Measurements from ENCODE around the gene CCDC183. TPM values are rescaled to one million over a fixed set of nuclear protein-coding genes. Genes with fewer than 3 reads are reported as not detected.

CCDC183 gene
- total RNA-seq, 3 donors from 2014 or later: 0.49 TPM; not detected in 2

DNA sequence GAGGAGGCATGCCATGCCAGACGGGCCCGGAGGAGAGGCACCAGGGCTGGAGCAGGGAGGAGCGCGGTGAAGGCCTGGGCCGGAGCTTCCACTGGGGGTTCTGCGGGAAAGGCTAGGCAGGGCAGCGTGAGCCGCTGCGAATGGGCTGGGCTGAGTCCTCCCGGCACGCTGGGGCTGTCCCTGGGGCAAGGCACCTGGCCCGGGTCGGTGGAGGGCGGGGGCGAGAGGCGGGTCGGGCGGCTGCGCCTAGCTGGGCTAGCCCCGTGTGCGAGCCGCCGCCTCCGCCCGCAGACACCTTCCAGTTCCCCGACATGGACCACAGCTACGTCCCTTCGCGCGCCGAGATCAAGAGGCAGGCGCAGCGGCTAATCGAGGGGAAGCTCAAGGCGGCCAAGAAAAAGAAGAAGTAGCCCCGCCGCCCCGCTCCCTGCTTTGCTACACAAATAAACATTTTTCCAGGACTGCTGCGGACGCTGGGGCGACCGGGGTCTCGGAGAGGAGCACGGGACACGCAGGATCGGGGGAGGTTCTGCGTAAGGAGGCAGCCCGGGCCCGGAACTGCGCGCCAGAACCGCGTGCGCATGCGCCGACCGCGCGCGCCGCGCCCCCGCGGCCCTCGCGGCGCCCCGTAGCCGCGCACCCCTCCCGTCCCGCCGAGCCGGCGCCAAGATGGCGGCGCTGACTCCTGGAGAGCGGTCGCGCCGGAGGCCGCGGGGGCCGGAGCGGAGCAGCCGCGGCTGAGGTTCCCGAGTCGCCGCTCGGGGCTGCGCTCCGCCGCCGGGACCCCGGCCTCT, 11.3 kb downstream of the CCDC183 start, which contains the start of gene RABL6:
TSS of gene RABL6 (plus strand) at position 668 of the 794 bp plus-strand sequence. CDS start 249 bp downstream, outside the sequence.
- peak; percentile 87 to 88 for ATAC-seq
- Mint-ChIP-seq H3K4me3 (peak within 1 kb of the TSS; percentile 86), H3K27me3 (ENCODE audit: low read depth) (no peaks in the 10 kb centered on the region)

DNA sequence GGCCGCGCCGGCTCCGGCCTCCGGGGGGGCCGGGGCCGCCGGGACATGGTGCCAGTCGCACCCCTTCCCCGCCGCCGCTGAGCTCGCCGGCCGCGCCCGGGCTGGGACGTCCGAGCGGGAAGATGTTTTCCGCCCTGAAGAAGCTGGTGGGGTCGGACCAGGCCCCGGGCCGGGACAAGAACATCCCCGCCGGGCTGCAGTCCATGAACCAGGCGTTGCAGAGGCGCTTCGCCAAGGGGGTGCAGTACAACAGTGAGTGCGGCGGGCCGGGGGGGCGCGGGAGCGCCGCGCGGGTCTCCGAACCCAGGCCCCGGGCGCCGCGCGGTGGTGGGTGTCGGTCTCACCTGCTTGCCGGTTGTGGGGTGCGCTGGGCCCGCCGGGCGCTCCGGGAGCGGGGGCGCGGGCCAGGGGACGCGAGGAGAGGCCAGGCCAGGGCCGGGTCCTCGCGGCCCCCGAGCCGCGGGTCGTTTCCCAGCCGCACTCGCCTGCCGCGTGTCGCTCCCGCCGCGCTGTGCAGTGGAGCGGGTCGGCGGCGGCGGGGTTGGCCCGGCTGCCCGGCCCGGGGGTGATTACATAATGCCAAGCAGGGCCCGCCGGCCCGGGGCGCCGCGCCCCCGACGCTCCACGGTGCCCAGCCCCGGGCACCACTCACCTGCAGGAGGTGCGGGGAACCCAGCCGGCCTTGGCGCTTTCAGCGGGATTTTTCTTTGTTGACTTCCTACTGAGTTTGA, 12.1 kb downstream of the CCDC183 start:
- no peaks in the 10 kb centered on the region for H3K9me3 Mint-ChIP-seq
- no peaks in the 10 kb centered on the region for H3K27me3 Mint-ChIP-seq (ENCODE audit: low read depth)
- peaks cover 32% of the 10 kb centered on the region for H3K4me1 Mint-ChIP-seq (ENCODE audit: low read depth)
- ATAC-seq (peak; percentile 49 to 58), DNase-seq (peak; percentile 50)
- H3K36me3 Mint-ChIP-seq (ENCODE audit: insufficient read depth): peaks cover 12% of the 10 kb centered on the region
- H3K4me3 Mint-ChIP-seq: peak overlapping the region; percentile 86

More for the DNA sequence above, 11.3 kb downstream of the CCDC183 start, which contains the start of gene RABL6:
- H3K9me3 Mint-ChIP-seq: no peaks in the 10 kb centered on the region
- peak; percentile 76 for DNase-seq
- peaks cover 27% of the 10 kb centered on the region for H3K4me1 Mint-ChIP-seq (ENCODE audit: low read depth)
- H3K36me3 Mint-ChIP-seq (ENCODE audit: insufficient read depth): peaks cover 12% of the 10 kb centered on the region

DNA sequence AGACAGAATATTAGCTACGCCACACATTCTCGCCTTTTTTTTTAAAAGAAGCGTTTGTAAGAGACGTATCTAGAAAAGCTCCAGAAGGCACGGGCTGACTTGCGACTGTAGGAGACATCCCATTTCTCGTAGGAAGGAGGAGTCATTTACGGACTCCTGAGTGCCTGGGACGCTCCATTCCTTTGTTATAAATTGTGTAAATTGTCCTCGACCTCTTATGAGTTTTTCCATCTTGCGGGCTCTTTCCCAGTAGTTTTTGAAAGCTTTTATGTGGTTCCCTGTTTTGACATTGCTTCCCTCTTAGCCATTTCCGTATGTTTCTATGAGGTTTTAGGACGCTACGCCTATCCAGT, 12.6 kb downstream of the CCDC183 start:
- H3K27me3 Mint-ChIP-seq (ENCODE audit: low read depth): no peaks in the 10 kb centered on the region
- peaks cover 13% of the 10 kb centered on the region for H3K36me3 Mint-ChIP-seq (ENCODE audit: insufficient read depth)
- H3K9me3 Mint-ChIP-seq: no peaks in the 10 kb centered on the region
- peaks cover 34% of the 10 kb centered on the region for H3K4me1 Mint-ChIP-seq (ENCODE audit: low read depth)
- DNase-seq: no peak
- no peak for ATAC-seq
- H3K4me3 Mint-ChIP-seq: peak overlapping the region; percentile 86

- DNase-seq (no peak), ATAC-seq (no peak)
- Mint-ChIP-seq H3K36me3 (ENCODE audit: insufficient read depth) (peaks cover 19% of the 10 kb centered on the region), H3K4me1 (ENCODE audit: low read depth) (peaks cover 21% of the 10 kb centered on the region), H3K4me3 (no peak overlapping the region), H3K27me3 (ENCODE audit: low read depth) (no peaks in the 10 kb centered on the region), H3K9me3 (no peaks in the 10 kb centered on the region)
These were observed 18.7 kb downstream of the CCDC183 start for GRCh38 chr9:136814725-136815421.

GRCh38 chr9:136815422-136815782, 19.3 kb downstream of the CCDC183 start:
- H3K36me3 Mint-ChIP-seq (ENCODE audit: insufficient read depth): peaks cover 15% of the 10 kb centered on the region
- H3K27me3 Mint-ChIP-seq (ENCODE audit: low read depth): no peaks in the 10 kb centered on the region
- no peak overlapping the region for H3K4me3 Mint-ChIP-seq
- no peak for DNase-seq
- peaks cover 18% of the 10 kb centered on the region for H3K4me1 Mint-ChIP-seq (ENCODE audit: low read depth)
- no peak for ATAC-seq
- H3K9me3 Mint-ChIP-seq: no peaks in the 10 kb centered on the region

- no peak overlapping the region for H3K4me3 Mint-ChIP-seq
- no peaks in the 10 kb centered on the region for H3K27me3 Mint-ChIP-seq (ENCODE audit: low read depth)
- H3K36me3 Mint-ChIP-seq (ENCODE audit: insufficient read depth): peaks cover 13% of the 10 kb centered on the region
- ATAC-seq (peak in 1 of 2 donors; percentile 23), DNase-seq (no peak)
- peaks cover 3% of the 10 kb centered on the region for H3K4me1 Mint-ChIP-seq (ENCODE audit: low read depth)
- no peaks in the 10 kb centered on the region for H3K9me3 Mint-ChIP-seq
These were observed 25.1 kb downstream of the CCDC183 start for GRCh38 chr9:136820971-136821825.

DNA sequence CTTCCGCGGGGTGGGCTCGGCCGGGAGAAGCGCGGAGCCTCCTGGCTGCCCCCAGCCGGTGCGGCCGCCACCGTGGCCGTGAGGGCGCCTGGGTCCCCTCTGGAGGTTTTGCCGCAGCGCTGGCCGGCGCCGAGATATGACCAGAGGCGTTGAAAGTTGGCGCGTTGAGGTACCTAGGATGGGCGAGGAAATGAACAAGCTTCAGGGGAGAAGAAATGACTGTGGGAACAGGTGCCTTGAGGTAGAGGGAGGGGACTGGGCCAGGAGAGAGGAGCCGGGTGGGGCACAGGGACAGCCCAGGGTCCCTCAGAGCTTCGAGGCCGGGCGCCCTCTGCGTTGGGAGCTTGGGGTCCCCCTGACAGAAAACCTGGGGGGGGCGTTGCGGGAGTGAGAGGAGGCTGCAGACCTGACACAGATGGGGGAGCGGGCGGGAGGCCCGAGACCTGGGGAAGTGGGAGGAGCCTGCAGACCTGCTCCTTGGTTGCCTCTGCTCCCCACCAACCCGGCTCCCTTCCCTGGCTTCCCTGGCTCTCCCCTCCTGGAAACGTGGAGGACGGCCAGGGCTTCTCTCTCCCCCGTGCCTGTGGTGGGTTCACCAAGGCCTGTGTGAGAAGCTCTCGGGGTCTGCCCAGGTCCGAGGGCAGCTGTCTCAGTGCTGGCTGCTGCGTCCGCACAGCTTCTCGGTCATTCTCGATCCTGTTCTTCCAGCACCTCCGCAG, 25.8 kb downstream of the CCDC183 start:
- Mint-ChIP-seq H3K4me3 (no peak overlapping the region), H3K9me3 (no peaks in the 10 kb centered on the region), H3K4me1 (ENCODE audit: low read depth) (peaks cover 3% of the 10 kb centered on the region), H3K36me3 (ENCODE audit: insufficient read depth) (peaks cover 11% of the 10 kb centered on the region), H3K27me3 (ENCODE audit: low read depth) (no peaks in the 10 kb centered on the region)
- no peak for ATAC-seq
- DNase-seq: no peak

GRCh38 chr9:136823136-136824046, 27.3 kb downstream of the CCDC183 start:
- no peak for DNase-seq
- Mint-ChIP-seq H3K4me3 (no peak overlapping the region), H3K9me3 (no peaks in the 10 kb centered on the region), H3K27me3 (ENCODE audit: low read depth) (no peaks in the 10 kb centered on the region), H3K4me1 (ENCODE audit: low read depth) (peaks cover 3% of the 10 kb centered on the region), H3K36me3 (ENCODE audit: insufficient read depth) (peaks cover 10% of the 10 kb centered on the region)
- no peak for ATAC-seq

DNA sequence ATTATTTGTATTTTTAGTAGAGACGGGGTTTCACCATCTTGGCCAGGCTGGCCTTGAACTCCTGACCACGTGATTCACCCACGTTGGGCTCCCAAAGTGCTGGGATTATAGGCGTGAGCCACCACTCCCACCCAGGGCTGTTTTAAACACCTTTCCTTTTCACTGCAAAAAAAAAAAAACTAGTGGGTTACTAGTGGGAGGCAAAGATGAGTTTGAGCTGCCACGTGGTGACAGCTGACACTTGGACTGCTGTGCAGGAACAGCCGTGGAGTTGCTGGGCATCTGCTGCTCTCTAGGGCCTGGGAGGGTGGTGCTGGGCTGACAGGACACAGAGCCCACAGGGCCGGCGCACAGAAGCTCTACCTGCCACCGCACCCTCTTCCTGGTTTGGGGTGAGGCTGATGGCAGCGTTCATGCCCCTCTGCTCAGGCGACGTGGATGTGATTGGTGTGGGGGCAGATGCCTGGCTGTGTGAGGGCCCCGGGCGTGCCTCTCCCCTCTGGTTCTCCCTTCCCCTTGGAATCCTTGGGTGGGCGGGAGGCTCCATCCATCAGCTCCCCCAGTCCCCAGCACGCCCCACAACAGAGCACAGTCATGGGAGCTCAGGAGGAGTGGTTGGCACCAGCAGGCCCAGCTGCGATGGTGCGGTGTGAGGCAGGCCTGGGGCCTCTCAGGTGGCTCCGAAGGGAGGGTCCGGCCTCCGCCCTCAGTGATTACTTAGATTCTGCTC, 28.5 kb downstream of the CCDC183 start:
- H3K4me3 Mint-ChIP-seq: no peak overlapping the region
- peaks cover 3% of the 10 kb centered on the region for H3K4me1 Mint-ChIP-seq (ENCODE audit: low read depth)
- DNase-seq (no peak), ATAC-seq (no peak)
- peaks cover 15% of the 10 kb centered on the region for H3K36me3 Mint-ChIP-seq (ENCODE audit: insufficient read depth)
- H3K27me3 Mint-ChIP-seq (ENCODE audit: low read depth): no peaks in the 10 kb centered on the region
- H3K9me3 Mint-ChIP-seq: no peaks in the 10 kb centered on the region

DNA sequence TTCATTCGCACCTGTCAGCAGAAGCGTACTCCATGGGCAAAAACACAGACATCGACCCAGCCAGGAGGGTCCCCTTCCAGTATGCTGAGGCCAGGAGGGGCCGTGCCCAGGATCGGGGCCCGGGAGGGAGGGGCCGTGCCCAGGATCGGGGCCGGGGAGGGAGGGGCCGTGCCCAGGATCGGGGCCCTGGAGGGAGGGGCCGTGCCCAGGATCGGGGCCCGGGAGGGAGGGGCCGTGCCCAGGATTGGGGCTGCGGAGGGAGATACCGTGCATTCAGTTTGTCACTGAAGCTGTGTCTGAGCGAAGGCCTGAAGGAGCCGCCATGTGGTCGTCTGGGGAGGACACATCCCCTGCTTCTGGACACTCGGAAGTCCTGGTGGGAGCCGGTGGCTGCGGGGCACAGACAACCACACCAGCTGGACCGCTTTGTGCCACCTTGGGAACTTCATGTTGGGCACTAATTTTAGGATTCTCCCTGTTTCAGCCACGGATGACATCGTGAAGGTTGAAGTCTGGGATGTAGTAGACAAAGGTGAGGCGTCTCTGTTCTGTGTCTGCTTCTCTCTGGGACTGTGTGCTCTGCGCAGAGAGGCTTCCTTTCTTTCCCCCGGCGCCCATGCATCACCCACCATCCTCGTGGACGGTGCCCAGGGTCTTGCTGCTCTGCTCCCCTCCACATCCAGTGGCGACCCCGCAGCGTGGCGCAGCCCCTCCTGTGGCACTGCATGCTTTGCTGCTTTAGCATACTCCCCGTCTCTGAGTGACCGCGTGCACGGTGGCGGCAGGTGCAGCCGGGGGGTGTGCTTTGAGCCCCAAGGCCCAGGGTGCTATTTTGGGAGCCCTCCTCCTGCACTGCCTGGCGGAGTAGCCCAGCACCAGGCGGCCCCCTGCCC, 29.4 kb downstream of the CCDC183 start:
- H3K4me1 Mint-ChIP-seq (ENCODE audit: low read depth): peaks cover 3% of the 10 kb centered on the region
- no peak for DNase-seq
- no peak for ATAC-seq
- no peaks in the 10 kb centered on the region for H3K9me3 Mint-ChIP-seq
- no peaks in the 10 kb centered on the region for H3K27me3 Mint-ChIP-seq (ENCODE audit: low read depth)
- no peak overlapping the region for H3K4me3 Mint-ChIP-seq
- peaks cover 16% of the 10 kb centered on the region for H3K36me3 Mint-ChIP-seq (ENCODE audit: insufficient read depth)

DNA sequence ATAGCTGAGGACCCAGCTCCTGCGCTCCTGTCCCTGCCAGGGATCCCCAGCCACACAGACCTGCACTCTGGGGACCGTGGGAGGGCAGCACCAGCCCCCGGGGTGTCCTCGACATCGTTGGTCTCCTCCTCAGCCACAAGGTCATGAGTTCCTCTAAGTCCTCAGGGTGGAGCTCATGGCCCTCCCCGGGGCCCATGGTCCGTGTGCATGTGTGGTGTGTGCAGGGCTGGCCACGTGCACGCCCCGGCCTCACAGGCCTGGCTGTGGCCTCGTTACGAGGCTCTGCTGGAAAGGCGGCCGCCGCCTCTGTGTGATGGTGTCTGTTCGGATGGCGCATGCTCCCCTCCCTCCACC, 30.0 kb downstream of the CCDC183 start:
- Mint-ChIP-seq H3K36me3 (ENCODE audit: insufficient read depth) (peaks cover 13% of the 10 kb centered on the region), H3K9me3 (no peaks in the 10 kb centered on the region), H3K4me3 (no peak overlapping the region), H3K4me1 (ENCODE audit: low read depth) (peaks cover under 1% of the 10 kb centered on the region), H3K27me3 (ENCODE audit: low read depth) (no peaks in the 10 kb centered on the region)
- no peak for DNase-seq
- no peak for ATAC-seq
